DND-41 (cell line): ENCODE data around the gene SV2B.

ENCODE experiments used
- ATAC-seq: fragments of 200-7000 bp; cut with Tn5 transposase; 3 replicates; pipeline ENCODE4 v1.9.1; 2021; ENCODE audit warnings: low read depth; ENCODE audit not compliant: insufficient read depth
- DNase-seq: peaks from one replicate; pipeline ENCODE4 v3.0.0-alpha.2; 2020
- H2AFZ ChIP-seq: 2 replicates; pipeline ENCODE4 v1.6.0; 2012; ENCODE audit warnings: low read depth, low read length
- H3K27ac ChIP-seq: 2 replicates; pipeline ENCODE4 v1.5.1; 2012; ENCODE audit warnings: low read length, inconsistent platforms
- H3K27me3 ChIP-seq: fragments of 200-600 bp; sonication (generic); 2 replicates; pipeline ENCODE4 v1.6.0; 2012; ENCODE audit warnings: low read length, mild to moderate bottlenecking, inconsistent platforms; ENCODE audit not compliant: insufficient read depth, poor library complexity
- H3K36me3 ChIP-seq: 2 replicates; pipeline ENCODE4 v1.5.1; 2012; ENCODE audit warnings: low read length, inconsistent platforms; ENCODE audit not compliant: insufficient read depth
- H3K4me1 ChIP-seq: 2 replicates; pipeline ENCODE4 v1.5.1; 2012; ENCODE audit warnings: mild to moderate bottlenecking, low read length; ENCODE audit not compliant: insufficient read depth
- H3K4me2 ChIP-seq: 2 replicates; pipeline ENCODE4 v1.6.0; 2012; ENCODE audit warnings: mild to moderate bottlenecking, moderate library complexity, low read length, inconsistent platforms; ENCODE audit not compliant: insufficient read depth
- H3K4me3 ChIP-seq, 2 experiments: fragments of 200-600 bp in 1 of 2; shearing (Covaris generic) in 1 of 2; 2 replicates each; pipeline ENCODE4 v1.5.1; 2012 to 2016; ENCODE audit warnings: inconsistent platforms in 2 of 2, low read length in 2 of 2, mild to moderate bottlenecking in 2 of 2, low read depth in 1 of 2, moderate library complexity in 1 of 2
- H3K79me2 ChIP-seq: 2 replicates; pipeline ENCODE4 v1.6.0; 2012; ENCODE audit warnings: low read length, inconsistent platforms; ENCODE audit not compliant: insufficient read depth
- H3K9ac ChIP-seq: 2 replicates; pipeline ENCODE4 v1.6.0; 2012; ENCODE audit warnings: low read depth, mild to moderate bottlenecking, inconsistent platforms, low read length, moderate library complexity
- H3K9me3 ChIP-seq: 2 replicates; pipeline ENCODE4 v1.5.1; 2012; ENCODE audit warnings: low read length, moderate library complexity, mild to moderate bottlenecking, inconsistent platforms; ENCODE audit not compliant: insufficient read depth, severe bottlenecking
- H4K20me1 ChIP-seq: 2 replicates; pipeline ENCODE4 v1.6.0; 2012; ENCODE audit warnings: low read length; ENCODE audit not compliant: insufficient read depth
- CTCF ChIP-seq: IDR thresholded peaks from 2 replicates; pipeline ENCODE4 v1.5.1; 2012; ENCODE audit warnings: borderline replicate concordance, low read length, moderate library complexity, mild to moderate bottlenecking; ENCODE audit not compliant: poor library complexity, severe bottlenecking; ENCODE audit errors: extremely low read depth
- EZH2 ChIP-seq: IDR thresholded peaks from 3 replicates; pipeline ENCODE4 v1.6.1; 2012; ENCODE audit warnings: borderline replicate concordance, low read depth, mild to moderate bottlenecking, moderate library complexity, low read length, inconsistent platforms; ENCODE audit not compliant: severe bottlenecking

SV2B gene

DNA sequence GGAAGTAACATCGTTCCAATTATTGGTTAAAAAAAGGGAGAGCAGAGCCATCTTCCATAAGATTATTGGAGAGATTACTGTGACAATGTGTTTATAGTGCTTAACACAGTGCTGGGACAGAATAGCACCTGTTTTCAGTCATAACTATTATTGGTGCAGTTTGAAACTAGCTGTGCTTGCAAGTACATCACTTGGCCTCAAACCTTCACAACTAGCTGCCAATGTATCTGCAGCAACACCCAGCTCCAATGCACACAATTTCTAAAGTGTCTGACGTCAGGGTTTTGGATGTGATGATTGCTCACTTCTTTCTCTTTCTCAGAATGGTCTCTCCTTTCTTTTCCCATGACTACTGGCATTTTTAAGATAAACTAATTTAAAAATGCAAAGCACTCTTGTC, 246.2 kb downstream of the SV2B start:
- ATAC-seq (no peak), DNase-seq (no peak)
- peaks cover 7% of the 10 kb centered on the region for H3K4me1 ChIP-seq
- TF ChIP-seq CTCF (no peak), EZH2 (no peak)
- no peaks in the 10 kb centered on the region for H3K27me3 ChIP-seq
- no peaks in the 10 kb centered on the region for H3K79me2 ChIP-seq
- no peaks in the 10 kb centered on the region for H4K20me1 ChIP-seq
- no peaks in the 10 kb centered on the region for H3K36me3 ChIP-seq
- no peak overlapping the region for H3K4me2 ChIP-seq
- no peak overlapping the region for H3K27ac ChIP-seq
- no peak overlapping the region for H3K4me3 ChIP-seq
- H3K9ac ChIP-seq = no peak overlapping the region
- no peaks in the 10 kb centered on the region for H3K9me3 ChIP-seq
- no peak overlapping the region for H2AFZ ChIP-seq

- TF ChIP-seq EZH2 (no peak), CTCF (no peak)
- peak; percentile 55 for DNase-seq
- ATAC-seq = peak; percentile 96
- no peak overlapping the region for H3K4me2 ChIP-seq
- H3K9ac ChIP-seq = no peak overlapping the region
- no peak overlapping the region for H3K4me3 ChIP-seq
- H3K4me1 ChIP-seq = peaks cover 7% of the 10 kb centered on the region
- no peaks in the 10 kb centered on the region for H3K79me2 ChIP-seq
- no peaks in the 10 kb centered on the region for H3K27me3 ChIP-seq
- no peaks in the 10 kb centered on the region for H4K20me1 ChIP-seq
- no peak overlapping the region for H2AFZ ChIP-seq
- H3K9me3 ChIP-seq = no peaks in the 10 kb centered on the region
- no peaks in the 10 kb centered on the region for H3K36me3 ChIP-seq
- H3K27ac ChIP-seq = no peak overlapping the region
Measured at GRCh38 chr15:91348752-91349500, 248.9 kb downstream of the SV2B start.
